K562 (cell line): Measurements from ENCODE around the gene CD55.

Experiments
- CBX5 ChIP-seq: IDR thresholded peaks from 2 replicates; pipeline ENCODE4 v1.6.1; 2014; ENCODE audit warnings: low read depth, borderline replicate concordance
- HNRNPK ChIP-seq: fragments of 200-400 bp; formaldehyde crosslinking; IDR thresholded peaks from one replicate; pipeline ENCODE4 v1.6.1; 2018; ENCODE audit warnings: mild to moderate bottlenecking, low read depth, low read length; ENCODE audit not compliant: poor library complexity, severe bottlenecking
- MCM2 ChIP-seq: fragments of 450-650 bp; IDR thresholded peaks from 2 replicates; pipeline ENCODE4 v1.6.1; 2017; ENCODE audit warnings: low read depth, mild to moderate bottlenecking
- NCOR1 ChIP-seq: fragments of 450-650 bp; IDR thresholded peaks from 2 replicates; pipeline ENCODE4 v1.6.1; 2016; ENCODE audit warnings: mild to moderate bottlenecking, moderate library complexity
- NRF1 ChIP-seq, 2 experiments: fragments of 450-650 bp; IDR thresholded peaks in 1 of 2; conservative IDR thresholded peaks in 1 of 2; 2 replicates each; pipeline ENCODE4 v1.6.1; 2014; ENCODE audit warnings: mild to moderate bottlenecking in 2 of 2
- RAD21 ChIP-seq, 2 experiments: fragments of 250-450 bp in 1 of 2; fragments of 450-650 bp in 1 of 2; sonication (Bioruptor Pico) in 1 of 2; formaldehyde crosslinking in 1 of 2; IDR thresholded peaks in 1 of 2; conservative IDR thresholded peaks in 1 of 2; 2 replicates each; pipeline versions ENCODE4 v1.4.0 to v1.8.0; 2020 to 2022; ENCODE audit warnings: mild to moderate bottlenecking in 2 of 2, moderate library complexity in 1 of 2
- SREBF2 ChIP-seq: sonication (generic); formaldehyde crosslinking; IDR thresholded peaks from 2 replicates; pipeline ENCODE4 v1.4.0; 2020; ENCODE audit warnings: mild to moderate bottlenecking, missing genetic modification reagents
- SUPT5H ChIP-seq: fragments of 450-650 bp; IDR thresholded peaks from 2 replicates; pipeline ENCODE4 v1.6.1; 2016
- TAF15 ChIP-seq: fragments of 200-400 bp; formaldehyde crosslinking; IDR thresholded peaks from 2 replicates; pipeline ENCODE4 v1.6.1; 2017; ENCODE audit warnings: mild to moderate bottlenecking, low read depth, low read length, moderate library complexity
- TF ChIP-seq, protein P1 (sequence below), 3 experiments: IDR thresholded peaks in 2 of 3; conservative IDR thresholded peaks in 1 of 3; 2 replicates each; pipeline ENCODE4 v1.5.1; 2011 to 2012; ENCODE audit warnings: low read length in 3 of 3, mild to moderate bottlenecking in 3 of 3, control low read depth in 2 of 3, improper control_type of control experiment in 1 of 3, inconsistent platforms in 1 of 3, low read depth in 1 of 3, mixed read lengths in 1 of 3, moderate library complexity in 1 of 3; ENCODE audit not compliant: insufficient read depth in 2 of 3

DNA sequence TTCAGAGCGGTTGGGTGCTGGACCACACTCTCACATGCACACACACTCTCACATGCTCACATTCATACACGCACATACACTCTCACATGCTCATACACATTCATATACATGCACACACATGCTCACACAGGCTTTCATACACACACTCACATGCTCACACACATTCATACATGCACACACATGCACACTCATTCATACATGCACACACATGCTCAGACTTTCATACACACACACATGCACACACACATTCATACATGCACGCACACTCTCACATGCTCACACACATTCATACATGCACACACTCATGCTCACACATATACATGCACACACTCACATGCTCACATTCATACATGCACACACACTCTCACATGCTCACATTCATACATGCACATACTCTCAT, 6.0 kb upstream of the CD55 start:
- no peak for TF ChIP-seq NCOR1
- no peak for TF ChIP-seq HNRNPK
- TF ChIP-seq SUPT5H: no peak
- TF ChIP-seq CBX5: no peak
- TF ChIP-seq NRF1 (conservative IDR thresholded peaks at IDR 0.05 in 1 of 2, IDR thresholded peaks at IDR 0.05 in 1 of 2): no peak
- TF ChIP-seq SREBF2 (CRISPR knock-in tag): no peak
- TF ChIP-seq TAF15: no peak
- TF ChIP-seq, protein P1, sequence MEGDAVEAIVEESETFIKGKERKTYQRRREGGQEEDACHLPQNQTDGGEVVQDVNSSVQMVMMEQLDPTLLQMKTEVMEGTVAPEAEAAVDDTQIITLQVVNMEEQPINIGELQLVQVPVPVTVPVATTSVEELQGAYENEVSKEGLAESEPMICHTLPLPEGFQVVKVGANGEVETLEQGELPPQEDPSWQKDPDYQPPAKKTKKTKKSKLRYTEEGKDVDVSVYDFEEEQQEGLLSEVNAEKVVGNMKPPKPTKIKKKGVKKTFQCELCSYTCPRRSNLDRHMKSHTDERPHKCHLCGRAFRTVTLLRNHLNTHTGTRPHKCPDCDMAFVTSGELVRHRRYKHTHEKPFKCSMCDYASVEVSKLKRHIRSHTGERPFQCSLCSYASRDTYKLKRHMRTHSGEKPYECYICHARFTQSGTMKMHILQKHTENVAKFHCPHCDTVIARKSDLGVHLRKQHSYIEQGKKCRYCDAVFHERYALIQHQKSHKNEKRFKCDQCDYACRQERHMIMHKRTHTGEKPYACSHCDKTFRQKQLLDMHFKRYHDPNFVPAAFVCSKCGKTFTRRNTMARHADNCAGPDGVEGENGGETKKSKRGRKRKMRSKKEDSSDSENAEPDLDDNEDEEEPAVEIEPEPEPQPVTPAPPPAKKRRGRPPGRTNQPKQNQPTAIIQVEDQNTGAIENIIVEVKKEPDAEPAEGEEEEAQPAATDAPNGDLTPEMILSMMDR (IDR thresholded peaks at IDR 0.05 in 2 of 3, conservative IDR thresholded peaks at IDR 0.05 in 1 of 3; ENCODE audit: insufficient read depth in 2 of 3, low read depth in 1 of 3, low read length in 3 of 3): no peak
- TF ChIP-seq MCM2: no peak
- TF ChIP-seq RAD21 (CRISPR knock-in tag; conservative IDR thresholded peaks at IDR 0.05 in 1 of 2, IDR thresholded peaks at IDR 0.05 in 1 of 2): no peak
